ENCODE data around the gene LAMC1.
A peak's percentile ranks its signal among the peaks of the same experiment; 100 is the strongest.

The LAMC1 gene

DNA sequence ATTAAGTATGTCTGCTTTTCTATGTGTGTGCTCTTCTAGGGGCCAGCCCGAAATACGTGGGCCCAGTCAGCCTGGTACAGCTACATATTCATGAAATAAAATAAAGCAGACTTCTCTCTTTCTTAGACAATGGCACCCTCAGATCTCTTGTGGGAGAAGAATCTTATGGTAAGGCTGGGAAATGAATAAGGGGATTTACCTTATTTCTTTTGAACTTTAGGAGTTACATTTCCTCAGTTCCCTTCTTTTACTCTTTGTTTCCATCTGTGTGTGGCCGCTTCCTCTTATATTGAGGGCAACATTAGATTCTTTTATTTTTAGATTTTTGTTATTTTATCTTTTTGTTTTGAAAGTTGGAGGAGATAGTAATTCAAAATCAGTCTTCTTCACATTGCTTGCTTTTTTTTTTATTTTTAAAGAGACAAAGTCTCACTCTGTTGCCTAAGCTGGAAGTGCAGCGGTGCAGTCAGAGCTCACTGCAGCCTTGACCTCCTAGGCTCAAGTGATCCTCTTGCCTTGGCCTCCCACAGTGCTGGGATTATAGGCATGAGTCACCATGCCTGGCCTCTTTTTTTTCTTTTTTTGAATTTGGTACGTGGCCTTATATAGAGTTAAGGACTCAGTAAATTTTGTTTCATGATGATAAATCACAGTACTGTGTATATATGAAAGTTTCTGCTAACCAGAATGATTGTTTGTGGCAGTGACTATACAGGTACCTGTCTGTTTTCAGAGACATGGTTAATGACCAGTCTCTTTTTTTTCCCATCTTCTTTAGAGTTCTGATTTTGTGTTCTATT is 9.1 kb downstream of the LAMC1 start (continued):
- TF ChIP-seq ZNF830 (tag by site-specific recombination; IDR thresholded peaks at IDR 0.05; ENCODE audit: low read depth) = no peak
- no peak for TF ChIP-seq ZNF112 (tag by site-specific recombination; IDR thresholded peaks at IDR 0.05)
- TF ChIP-seq ZNF626 (tag by site-specific recombination; IDR thresholded peaks at IDR 0.05) = no peak
- TF ChIP-seq, protein P1, sequence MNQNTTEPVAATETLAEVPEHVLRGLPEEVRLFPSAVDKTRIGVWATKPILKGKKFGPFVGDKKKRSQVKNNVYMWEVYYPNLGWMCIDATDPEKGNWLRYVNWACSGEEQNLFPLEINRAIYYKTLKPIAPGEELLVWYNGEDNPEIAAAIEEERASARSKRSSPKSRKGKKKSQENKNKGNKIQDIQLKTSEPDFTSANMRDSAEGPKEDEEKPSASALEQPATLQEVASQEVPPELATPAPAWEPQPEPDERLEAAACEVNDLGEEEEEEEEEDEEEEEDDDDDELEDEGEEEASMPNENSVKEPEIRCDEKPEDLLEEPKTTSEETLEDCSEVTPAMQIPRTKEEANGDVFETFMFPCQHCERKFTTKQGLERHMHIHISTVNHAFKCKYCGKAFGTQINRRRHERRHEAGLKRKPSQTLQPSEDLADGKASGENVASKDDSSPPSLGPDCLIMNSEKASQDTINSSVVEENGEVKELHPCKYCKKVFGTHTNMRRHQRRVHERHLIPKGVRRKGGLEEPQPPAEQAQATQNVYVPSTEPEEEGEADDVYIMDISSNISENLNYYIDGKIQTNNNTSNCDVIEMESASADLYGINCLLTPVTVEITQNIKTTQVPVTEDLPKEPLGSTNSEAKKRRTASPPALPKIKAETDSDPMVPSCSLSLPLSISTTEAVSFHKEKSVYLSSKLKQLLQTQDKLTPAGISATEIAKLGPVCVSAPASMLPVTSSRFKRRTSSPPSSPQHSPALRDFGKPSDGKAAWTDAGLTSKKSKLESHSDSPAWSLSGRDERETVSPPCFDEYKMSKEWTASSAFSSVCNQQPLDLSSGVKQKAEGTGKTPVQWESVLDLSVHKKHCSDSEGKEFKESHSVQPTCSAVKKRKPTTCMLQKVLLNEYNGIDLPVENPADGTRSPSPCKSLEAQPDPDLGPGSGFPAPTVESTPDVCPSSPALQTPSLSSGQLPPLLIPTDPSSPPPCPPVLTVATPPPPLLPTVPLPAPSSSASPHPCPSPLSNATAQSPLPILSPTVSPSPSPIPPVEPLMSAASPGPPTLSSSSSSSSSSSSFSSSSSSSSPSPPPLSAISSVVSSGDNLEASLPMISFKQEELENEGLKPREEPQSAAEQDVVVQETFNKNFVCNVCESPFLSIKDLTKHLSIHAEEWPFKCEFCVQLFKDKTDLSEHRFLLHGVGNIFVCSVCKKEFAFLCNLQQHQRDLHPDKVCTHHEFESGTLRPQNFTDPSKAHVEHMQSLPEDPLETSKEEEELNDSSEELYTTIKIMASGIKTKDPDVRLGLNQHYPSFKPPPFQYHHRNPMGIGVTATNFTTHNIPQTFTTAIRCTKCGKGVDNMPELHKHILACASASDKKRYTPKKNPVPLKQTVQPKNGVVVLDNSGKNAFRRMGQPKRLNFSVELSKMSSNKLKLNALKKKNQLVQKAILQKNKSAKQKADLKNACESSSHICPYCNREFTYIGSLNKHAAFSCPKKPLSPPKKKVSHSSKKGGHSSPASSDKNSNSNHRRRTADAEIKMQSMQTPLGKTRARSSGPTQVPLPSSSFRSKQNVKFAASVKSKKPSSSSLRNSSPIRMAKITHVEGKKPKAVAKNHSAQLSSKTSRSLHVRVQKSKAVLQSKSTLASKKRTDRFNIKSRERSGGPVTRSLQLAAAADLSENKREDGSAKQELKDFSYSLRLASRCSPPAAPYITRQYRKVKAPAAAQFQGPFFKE (tag by site-specific recombination; IDR thresholded peaks at IDR 0.05; ENCODE audit: borderline replicate concordance) = no peak
- TF ChIP-seq, protein P2, sequence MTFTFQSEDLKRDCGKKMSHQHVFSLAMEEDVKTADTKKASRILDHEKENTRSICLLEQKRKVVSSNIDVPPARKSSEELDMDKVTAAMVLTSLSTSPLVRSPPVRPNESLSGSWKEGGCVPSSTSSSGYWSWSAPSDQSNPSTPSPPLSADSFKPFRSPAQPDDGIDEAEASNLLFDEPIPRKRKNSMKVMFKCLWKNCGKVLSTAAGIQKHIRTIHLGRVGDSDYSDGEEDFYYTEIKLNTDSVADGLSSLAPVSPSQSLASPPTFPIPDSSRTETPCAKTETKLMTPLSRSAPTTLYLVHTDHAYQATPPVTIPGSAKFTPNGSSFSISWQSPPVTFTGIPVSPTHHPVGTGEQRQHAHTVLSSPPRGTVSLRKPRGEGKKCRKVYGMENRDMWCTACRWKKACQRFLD (tag by site-specific recombination; IDR thresholded peaks at IDR 0.05) = no peak
- TF ChIP-seq, protein P3, sequence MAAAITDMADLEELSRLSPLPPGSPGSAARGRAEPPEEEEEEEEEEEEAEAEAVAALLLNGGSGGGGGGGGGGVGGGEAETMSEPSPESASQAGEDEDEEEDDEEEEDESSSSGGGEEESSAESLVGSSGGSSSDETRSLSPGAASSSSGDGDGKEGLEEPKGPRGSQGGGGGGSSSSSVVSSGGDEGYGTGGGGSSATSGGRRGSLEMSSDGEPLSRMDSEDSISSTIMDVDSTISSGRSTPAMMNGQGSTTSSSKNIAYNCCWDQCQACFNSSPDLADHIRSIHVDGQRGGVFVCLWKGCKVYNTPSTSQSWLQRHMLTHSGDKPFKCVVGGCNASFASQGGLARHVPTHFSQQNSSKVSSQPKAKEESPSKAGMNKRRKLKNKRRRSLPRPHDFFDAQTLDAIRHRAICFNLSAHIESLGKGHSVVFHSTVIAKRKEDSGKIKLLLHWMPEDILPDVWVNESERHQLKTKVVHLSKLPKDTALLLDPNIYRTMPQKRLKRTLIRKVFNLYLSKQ (tag by site-specific recombination; IDR thresholded peaks at IDR 0.05; ENCODE audit: borderline replicate concordance) = no peak
- no peak for TF ChIP-seq MYNN (tag by site-specific recombination; IDR thresholded peaks at IDR 0.05; ENCODE audit: borderline replicate concordance)
- no peak for TF ChIP-seq ZNF416 (tag by site-specific recombination; IDR thresholded peaks at IDR 0.05)
- TF ChIP-seq, protein P4, sequence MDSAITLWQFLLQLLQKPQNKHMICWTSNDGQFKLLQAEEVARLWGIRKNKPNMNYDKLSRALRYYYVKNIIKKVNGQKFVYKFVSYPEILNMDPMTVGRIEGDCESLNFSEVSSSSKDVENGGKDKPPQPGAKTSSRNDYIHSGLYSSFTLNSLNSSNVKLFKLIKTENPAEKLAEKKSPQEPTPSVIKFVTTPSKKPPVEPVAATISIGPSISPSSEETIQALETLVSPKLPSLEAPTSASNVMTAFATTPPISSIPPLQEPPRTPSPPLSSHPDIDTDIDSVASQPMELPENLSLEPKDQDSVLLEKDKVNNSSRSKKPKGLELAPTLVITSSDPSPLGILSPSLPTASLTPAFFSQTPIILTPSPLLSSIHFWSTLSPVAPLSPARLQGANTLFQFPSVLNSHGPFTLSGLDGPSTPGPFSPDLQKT (IDR thresholded peaks at IDR 0.05; ENCODE audit: borderline replicate concordance, low read depth, low read length) = no peak
- no peak for TF ChIP-seq ZBTB20 (tag by site-specific recombination; IDR thresholded peaks at IDR 0.05)
- 0 out of 2 replicates have a peak, but pooled peaks have one; percentile 21 for TF ChIP-seq KLF9 (tag by site-specific recombination; IDR thresholded peaks at IDR 0.05; ENCODE audit: low read depth)
- TF ChIP-seq ZNF610 (tag by site-specific recombination; IDR thresholded peaks at IDR 0.05; ENCODE audit: borderline replicate concordance) = no peak
- TF ChIP-seq ZFHX2 (tag by site-specific recombination; conservative IDR thresholded peaks at IDR 0.05) = no peak
- TF ChIP-seq GLIS1 (tag by site-specific recombination; IDR thresholded peaks at IDR 0.05) = peak; percentile 99
- no peak for TF ChIP-seq ZNF555 (tag by site-specific recombination; conservative IDR thresholded peaks at IDR 0.05)
- TF ChIP-seq TCF7L2 (IDR thresholded peaks at IDR 0.05; ENCODE audit: borderline replicate concordance, low read depth, low read length) = no peak
- TF ChIP-seq ZNF560 (tag by site-specific recombination; IDR thresholded peaks at IDR 0.05; ENCODE audit: borderline replicate concordance) = no peak
- TF ChIP-seq ZNF76 (tag by site-specific recombination; IDR thresholded peaks at IDR 0.05; ENCODE audit: borderline replicate concordance, low read depth) = 0 out of 2 replicates have a peak, but pooled peaks have one; percentile 36
- peak; percentile 82 for TF ChIP-seq FEZF1 (tag by site-specific recombination; IDR thresholded peaks at IDR 0.05)
- TF ChIP-seq ZNF274 (IDR thresholded peaks at IDR 0.05; ENCODE audit: low read length) = no peak
- no peak for TF ChIP-seq ZNF274 (tag by site-specific recombination; IDR thresholded peaks at IDR 0.05; ENCODE audit: borderline replicate concordance)
- TF ChIP-seq, protein P5, sequence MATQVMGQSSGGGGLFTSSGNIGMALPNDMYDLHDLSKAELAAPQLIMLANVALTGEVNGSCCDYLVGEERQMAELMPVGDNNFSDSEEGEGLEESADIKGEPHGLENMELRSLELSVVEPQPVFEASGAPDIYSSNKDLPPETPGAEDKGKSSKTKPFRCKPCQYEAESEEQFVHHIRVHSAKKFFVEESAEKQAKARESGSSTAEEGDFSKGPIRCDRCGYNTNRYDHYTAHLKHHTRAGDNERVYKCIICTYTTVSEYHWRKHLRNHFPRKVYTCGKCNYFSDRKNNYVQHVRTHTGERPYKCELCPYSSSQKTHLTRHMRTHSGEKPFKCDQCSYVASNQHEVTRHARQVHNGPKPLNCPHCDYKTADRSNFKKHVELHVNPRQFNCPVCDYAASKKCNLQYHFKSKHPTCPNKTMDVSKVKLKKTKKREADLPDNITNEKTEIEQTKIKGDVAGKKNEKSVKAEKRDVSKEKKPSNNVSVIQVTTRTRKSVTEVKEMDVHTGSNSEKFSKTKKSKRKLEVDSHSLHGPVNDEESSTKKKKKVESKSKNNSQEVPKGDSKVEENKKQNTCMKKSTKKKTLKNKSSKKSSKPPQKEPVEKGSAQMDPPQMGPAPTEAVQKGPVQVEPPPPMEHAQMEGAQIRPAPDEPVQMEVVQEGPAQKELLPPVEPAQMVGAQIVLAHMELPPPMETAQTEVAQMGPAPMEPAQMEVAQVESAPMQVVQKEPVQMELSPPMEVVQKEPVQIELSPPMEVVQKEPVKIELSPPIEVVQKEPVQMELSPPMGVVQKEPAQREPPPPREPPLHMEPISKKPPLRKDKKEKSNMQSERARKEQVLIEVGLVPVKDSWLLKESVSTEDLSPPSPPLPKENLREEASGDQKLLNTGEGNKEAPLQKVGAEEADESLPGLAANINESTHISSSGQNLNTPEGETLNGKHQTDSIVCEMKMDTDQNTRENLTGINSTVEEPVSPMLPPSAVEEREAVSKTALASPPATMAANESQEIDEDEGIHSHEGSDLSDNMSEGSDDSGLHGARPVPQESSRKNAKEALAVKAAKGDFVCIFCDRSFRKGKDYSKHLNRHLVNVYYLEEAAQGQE (tag by site-specific recombination; IDR thresholded peaks at IDR 0.05) = no peak
- TF ChIP-seq HOXD13 (CRISPR knock-in tag; IDR thresholded peaks at IDR 0.05; ENCODE audit: borderline replicate concordance) = no peak
- TF ChIP-seq ZNF2 (tag by site-specific recombination; IDR thresholded peaks at IDR 0.05) = peak; percentile 85
- no peak for TF ChIP-seq ZNF792 (tag by site-specific recombination; IDR thresholded peaks at IDR 0.05)
- no peak for TF ChIP-seq SCRT1 (tag by site-specific recombination; IDR thresholded peaks at IDR 0.05; ENCODE audit: borderline replicate concordance)

Measured in HEK293 (cell line).